T-cell (primary cell): ENCODE data around the gene ZNF280A. TPM values are rescaled to one million over a fixed set of nuclear protein-coding genes. Genes with fewer than 3 reads are reported as not detected.

ENCODE experiments used
- ATAC-seq, 4 experiments: fragments of 200-7000 bp in 3 of 4; fragments of 150-1000 bp in 1 of 4; cut with Tn5 transposase; replicated peaks in 1 of 4; 1 replicate in 3 of 4; 2 replicates in 1 of 4; pipeline ENCODE4 v1.10.0; 2021; ENCODE audit warnings: moderate library complexity in 3 of 4, mild to moderate bottlenecking in 2 of 4, moderate number of reproducible peaks in 1 of 4
- CTCF ChIA-PET, 2 donors: fragments of 300-600 bp; sonication (Branson Sonifier 250); formaldehyde crosslinking; loops; one replicate each; lab custom pipeline; 2022; ENCODE audit warnings: antibody characterized with exemption in 2 of 2; lab: Charles Lee
- POLR2A ChIA-PET, 2 donors: fragments of 300-600 bp; sonication (Branson Sonifier 250); formaldehyde crosslinking; loops; one replicate each; lab custom pipeline; 2022; ENCODE audit warnings: antibody characterized with exemption in 2 of 2; lab: Charles Lee
- DNase-seq, 35 experiments: peaks; one replicate each; pipeline versions ENCODE4 v3.0.0 to v3.0.0-alpha.2; 2013 to 2023
- H3K27ac ChIP-seq: one replicate; pipeline ENCODE4 v1.5.1; 2013; ENCODE audit warnings: low read length
- H3K27me3 ChIP-seq, 2 experiments: replicated peaks in 1 of 2; 1 replicate in 1 of 2; 2 replicates in 1 of 2; pipeline versions ENCODE4 v1.6.1 to v1.7.0; 2013; ENCODE audit warnings: low read length in 1 of 2, mixed read lengths in 1 of 2; ENCODE audit not compliant: control insufficient read depth in 2 of 2, insufficient read depth in 2 of 2; ENCODE audit errors: extremely low read depth in 1 of 2
- H3K36me3 ChIP-seq, 2 donors: 1 replicate in 1 of 2; 2 replicates in 1 of 2; pipeline versions ENCODE4 v1.6.1 to v1.7.0; 2013; ENCODE audit warnings: low read length in 1 of 2; ENCODE audit not compliant: control insufficient read depth in 2 of 2, insufficient read depth in 1 of 2; ENCODE audit errors: extremely low read depth in 1 of 2
- H3K4me1 ChIP-seq, 2 experiments: 1 replicate in 1 of 2; 2 replicates in 1 of 2; pipeline versions ENCODE4 v1.6.1 to v1.7.0; 2013; ENCODE audit warnings: low read length in 2 of 2, mixed read lengths in 1 of 2; ENCODE audit not compliant: insufficient read depth in 2 of 2, control insufficient read depth in 1 of 2; ENCODE audit errors: extremely low read depth in 1 of 2
- H3K4me3 ChIP-seq, 2 donors: 1 replicate in 1 of 2; 2 replicates in 1 of 2; pipeline versions ENCODE4 v1.5.1 to v1.7.0; 2013; ENCODE audit warnings: mild to moderate bottlenecking in 2 of 2, low read length in 1 of 2, moderate library complexity in 1 of 2; ENCODE audit not compliant: control insufficient read depth in 1 of 2; ENCODE audit errors: extremely low read depth in 1 of 2
- H3K9me3 ChIP-seq: 2 replicates; pipeline ENCODE4 v1.7.0; 2013
- H3K27ac Mint-ChIP-seq, 2 donors: one replicate each; pipeline ENCODE4 v1.8.0; 2020 to 2021; ENCODE audit warnings: mild to moderate bottlenecking in 2 of 2, mixed read lengths in 2 of 2
- H3K27me3 Mint-ChIP-seq, 2 donors: one replicate each; pipeline ENCODE4 v1.8.0; 2021 to 2022; ENCODE audit warnings: mixed read lengths in 2 of 2
- H3K36me3 Mint-ChIP-seq: one replicate; pipeline ENCODE4 v1.8.0; 2021; ENCODE audit warnings: mixed read lengths
- H3K4me1 Mint-ChIP-seq, 3 donors: one replicate each; pipeline ENCODE4 v1.8.0; 2020 to 2022; ENCODE audit warnings: mixed read lengths in 3 of 3, mild to moderate bottlenecking in 1 of 3
- H3K4me3 Mint-ChIP-seq, 3 donors: one replicate each; pipeline ENCODE4 v1.8.0; 2020 to 2022; ENCODE audit warnings: mild to moderate bottlenecking in 3 of 3, mixed read lengths in 3 of 3, moderate library complexity in 3 of 3
- H3K9me3 Mint-ChIP-seq, 3 donors: one replicate each; pipeline ENCODE4 v1.8.0; 2020 to 2022; ENCODE audit warnings: mixed read lengths in 3 of 3
- WGBS: methylation state at CpG from one replicate; pipeline ENCODE4 v1.1.5; 2013; ENCODE audit warnings: missing lambda C conversion rate; ENCODE audit not compliant: insufficient coverage; 5-methylcytosine and 5-hydroxymethylcytosine counted together
- total RNA-seq, 35 experiments: library from RNA in 6 of 35; stranded (reverse) in 6 of 35; fragments of 120-200 nt in 1 of 35; gene quantifications; one replicate each; pipeline versions ENCODE4 v1.2.1 to v1.2.4 and lab custom pipeline; 2013 to 2026

ZNF280A gene, protein sequence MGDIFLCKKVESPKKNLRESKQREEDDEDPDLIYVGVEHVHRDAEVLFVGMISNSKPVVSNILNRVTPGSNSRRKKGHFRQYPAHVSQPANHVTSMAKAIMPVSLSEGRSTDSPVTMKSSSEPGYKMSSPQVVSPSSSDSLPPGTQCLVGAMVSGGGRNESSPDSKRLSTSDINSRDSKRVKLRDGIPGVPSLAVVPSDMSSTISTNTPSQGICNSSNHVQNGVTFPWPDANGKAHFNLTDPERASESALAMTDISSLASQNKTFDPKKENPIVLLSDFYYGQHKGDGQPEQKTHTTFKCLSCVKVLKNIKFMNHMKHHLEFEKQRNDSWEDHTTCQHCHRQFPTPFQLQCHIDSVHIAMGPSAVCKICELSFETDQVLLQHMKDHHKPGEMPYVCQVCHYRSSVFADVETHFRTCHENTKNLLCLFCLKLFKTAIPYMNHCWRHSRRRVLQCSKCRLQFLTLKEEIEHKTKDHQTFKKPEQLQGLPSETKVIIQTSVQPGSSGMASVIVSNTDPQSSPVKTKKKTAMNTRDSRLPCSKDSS
- total RNA-seq (not detected), total RNA-seq (lab: John Stamatoyannopoulos, UW) (0 reads per million in 29 experiments)
- not detected for total RNA-seq (2013)

- CTCF ChIA-PET = interaction anchor here in 1 of 2 donors (0.7 kb wide), 1 partner anchor 11 kb away, joined by 3 read pairs; no protein-coding TSS in a partner anchor
- no peaks in the 10 kb centered on the region for H3K36me3 ChIP-seq
- ATAC-seq (no peak), DNase-seq (no peak)
- H3K27me3 Mint-ChIP-seq = peaks cover 24 to 33% of the 10 kb centered on the region in 2 donors
- no peak within 1 kb of the TSS for H3K4me3 ChIP-seq
- H3K4me1 ChIP-seq = no peaks in the 10 kb centered on the region
- H3K9me3 ChIP-seq = no peaks in the 10 kb centered on the region
- POLR2A ChIA-PET = no interaction called here
- H3K4me1 Mint-ChIP-seq = no peaks in the 10 kb centered on the region
- no peak within 1 kb of the TSS for H3K27ac Mint-ChIP-seq
- no peaks in the 10 kb centered on the region for H3K36me3 Mint-ChIP-seq
- no peaks in the 10 kb centered on the region for H3K9me3 Mint-ChIP-seq
- H3K4me3 Mint-ChIP-seq = no peak within 1 kb of the TSS
- 87% methylated on average over 12 of the region's 12 CpGs for WGBS
- H3K27ac ChIP-seq = no peak within 1 kb of the TSS
- peaks cover 0 to 15% of the 10 kb centered on the region in 2 experiments for H3K27me3 ChIP-seq
Observed at GRCh38 chr22:22520020-22520656, at the start of gene ZNF280A. Gene ZNF280A, minus strand, starts transcription at chr22:22520270. Its CDS starts 4,640 bp downstream, at chr22:22515630.

DNA sequence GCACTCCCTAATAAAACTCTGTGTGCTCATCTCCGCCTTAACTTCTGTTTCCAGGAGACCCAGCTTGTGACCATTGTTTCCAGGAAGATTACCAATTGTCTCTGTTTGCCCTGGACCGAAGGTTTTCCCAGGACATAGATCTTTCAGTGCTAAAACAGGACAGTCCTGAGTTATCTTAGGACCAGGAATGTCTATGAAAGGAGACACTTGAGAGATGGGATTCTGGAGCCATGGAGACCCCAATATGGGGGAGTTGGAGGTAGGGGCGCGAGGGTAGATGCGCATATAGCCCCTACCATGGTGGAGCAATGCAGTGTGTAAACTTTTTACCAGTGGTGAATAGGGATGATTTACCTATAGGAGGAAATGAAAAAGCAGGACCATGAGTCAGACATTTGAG is 49.1 kb upstream of the ZNF280A start:
- H3K4me3 ChIP-seq = no peak overlapping the region
- Mint-ChIP-seq H3K4me3 (no peak overlapping the region), H3K27ac (no peak overlapping the region), H3K9me3 (no peaks in the 10 kb centered on the region), H3K4me1 (no peaks in the 10 kb centered on the region), H3K27me3 (peaks cover 25 to 28% of the 10 kb centered on the region in 2 donors), H3K36me3 (no peaks in the 10 kb centered on the region)
- ATAC-seq = no peak
- peaks cover 2 to 24% of the 10 kb centered on the region in 2 experiments for H3K27me3 ChIP-seq
- POLR2A ChIA-PET = no interaction called here
- H3K9me3 ChIP-seq = no peaks in the 10 kb centered on the region
- CTCF ChIA-PET = no interaction called here
- no peak overlapping the region for H3K27ac ChIP-seq
- no peak for DNase-seq
- no peaks in the 10 kb centered on the region for H3K4me1 ChIP-seq
- 79% methylated on average over 5 of the region's 5 CpGs for WGBS
- no peaks in the 10 kb centered on the region for H3K36me3 ChIP-seq

GRCh38 chr22:22565981-22566380 is 45.9 kb upstream of the ZNF280A start:
- ChIA-PET CTCF (no interaction called here), POLR2A (no interaction called here)
- DNase-seq (no peak), ATAC-seq (no peak)
- Mint-ChIP-seq H3K4me3 (no peak overlapping the region), H3K36me3 (no peaks in the 10 kb centered on the region), H3K4me1 (no peaks in the 10 kb centered on the region), H3K27me3 (peaks cover 16 to 17% of the 10 kb centered on the region in 2 donors), H3K27ac (no peak overlapping the region), H3K9me3 (no peaks in the 10 kb centered on the region)
- Histone ChIP-seq H3K4me3 (no peak overlapping the region), H3K4me1 (no peaks in the 10 kb centered on the region), H3K27ac (no peak overlapping the region), H3K9me3 (no peaks in the 10 kb centered on the region), H3K36me3 (no peaks in the 10 kb centered on the region), H3K27me3 (peaks cover 0 to 18% of the 10 kb centered on the region in 2 experiments)
- WGBS = no CpG with 5 or more reads among the region's 2 CpGs

- peak; percentile 15 to 76 (median 61) for DNase-seq
- POLR2A ChIA-PET = no interaction called here
Observed at GRCh38 chr22:22558972-22559603, 39.0 kb upstream of the ZNF280A start, which contains the start of gene PRAME. Gene PRAME, minus strand, starts transcription at chr22:22559265. Its CDS starts 2,433 bp downstream, at chr22:22556832.

GRCh38 chr22:22558071-22558971 is 38.3 kb upstream of the ZNF280A start:
- H3K9me3 ChIP-seq = no peaks in the 10 kb centered on the region
- H3K4me1 ChIP-seq = peaks cover 0 to 8% of the 10 kb centered on the region in 2 experiments
- no peaks in the 10 kb centered on the region for H3K9me3 Mint-ChIP-seq
- DNase-seq = no peak
- ChIA-PET CTCF (no interaction called here), POLR2A (no interaction called here)
- no peaks in the 10 kb centered on the region for H3K36me3 Mint-ChIP-seq
- H3K4me1 Mint-ChIP-seq = peaks cover 0 to 4% (median 4%) of the 10 kb centered on the region in 3 donors
- no peaks in the 10 kb centered on the region for H3K36me3 ChIP-seq
- H3K27ac ChIP-seq = no peak overlapping the region
- H3K27me3 ChIP-seq = peaks cover 0 to 9% of the 10 kb centered on the region in 2 experiments
- no peaks in the 10 kb centered on the region for H3K27me3 Mint-ChIP-seq
- WGBS = 94% methylated on average over 15 of the region's 25 CpGs
- no peak for ATAC-seq
- H3K4me3 Mint-ChIP-seq = no peak overlapping the region
- no peak overlapping the region for H3K4me3 ChIP-seq
- H3K27ac Mint-ChIP-seq = no peak overlapping the region

More at GRCh38 chr22:22558972-22559603, 39.0 kb upstream of the ZNF280A start, which contains the start of gene PRAME:
- no peaks in the 10 kb centered on the region for H3K36me3 ChIP-seq
- H3K36me3 Mint-ChIP-seq = no peaks in the 10 kb centered on the region
- H3K27me3 ChIP-seq = peaks cover 0 to 9% of the 10 kb centered on the region in 2 experiments
- H3K9me3 ChIP-seq = no peaks in the 10 kb centered on the region
- no peak within 1 kb of the TSS for H3K27ac ChIP-seq
- H3K4me1 ChIP-seq = peaks cover 0 to 8% of the 10 kb centered on the region in 2 experiments
- H3K27me3 Mint-ChIP-seq = no peaks in the 10 kb centered on the region
- H3K4me3 Mint-ChIP-seq = no peak within 1 kb of the TSS
- H3K9me3 Mint-ChIP-seq = no peaks in the 10 kb centered on the region
- no peak within 1 kb of the TSS for H3K4me3 ChIP-seq
- 72% methylated on average over 24 of the region's 32 CpGs for WGBS
- CTCF ChIA-PET = no interaction called here
- peaks cover 0 to 4% (median 4%) of the 10 kb centered on the region in 3 donors for H3K4me1 Mint-ChIP-seq
- H3K27ac Mint-ChIP-seq = no peak within 1 kb of the TSS
- peak; percentile 50 to 75 (median 64) for ATAC-seq
